GM23338 (cell line): ENCODE measurements around the gene C10orf71.

ENCODE experiments used
- EZH2 ChIP-seq: fragments of 200-600 bp; sonication (generic); IDR thresholded peaks from one replicate; pipeline ENCODE4 v1.8.0; 2017; ENCODE audit warnings: antibody characterized with exemption, mild to moderate bottlenecking, low read depth; ENCODE audit not compliant: unreplicated experiment
- EZH2phosphoT487 ChIP-seq: fragments of 200-600 bp; sonication (generic); IDR thresholded peaks from one replicate; pipeline ENCODE4 v1.8.1; 2018; ENCODE audit warnings: antibody characterized with exemption; ENCODE audit not compliant: unreplicated experiment
- POLR2AphosphoS5 ChIP-seq: IDR thresholded peaks from 2 replicates; pipeline ENCODE4 v1.6.1; 2016; ENCODE audit warnings: antibody characterized with exemption, low read depth
- REST ChIP-seq: IDR thresholded peaks from one replicate; pipeline ENCODE4 v1.6.1; 2018; ENCODE audit warnings: antibody characterized with exemption; ENCODE audit not compliant: unreplicated experiment
- TF ChIP-seq, protein P1 (sequence below), 2 experiments: fragments of 200-600 bp in 1 of 2; sonication (generic) in 1 of 2; conservative IDR thresholded peaks; 2 replicates each; pipeline versions ENCODE4 v1.5.1 to v1.6.1; 2016 to 2017; ENCODE audit warnings: antibody characterized with exemption in 2 of 2, low read depth in 2 of 2, mild to moderate bottlenecking in 2 of 2, moderate library complexity in 1 of 2

- TF ChIP-seq REST (no peak), POLR2AphosphoS5 (no peak), EZH2 (no peak), EZH2phosphoT487 (no peak)
- TF ChIP-seq, protein P1, sequence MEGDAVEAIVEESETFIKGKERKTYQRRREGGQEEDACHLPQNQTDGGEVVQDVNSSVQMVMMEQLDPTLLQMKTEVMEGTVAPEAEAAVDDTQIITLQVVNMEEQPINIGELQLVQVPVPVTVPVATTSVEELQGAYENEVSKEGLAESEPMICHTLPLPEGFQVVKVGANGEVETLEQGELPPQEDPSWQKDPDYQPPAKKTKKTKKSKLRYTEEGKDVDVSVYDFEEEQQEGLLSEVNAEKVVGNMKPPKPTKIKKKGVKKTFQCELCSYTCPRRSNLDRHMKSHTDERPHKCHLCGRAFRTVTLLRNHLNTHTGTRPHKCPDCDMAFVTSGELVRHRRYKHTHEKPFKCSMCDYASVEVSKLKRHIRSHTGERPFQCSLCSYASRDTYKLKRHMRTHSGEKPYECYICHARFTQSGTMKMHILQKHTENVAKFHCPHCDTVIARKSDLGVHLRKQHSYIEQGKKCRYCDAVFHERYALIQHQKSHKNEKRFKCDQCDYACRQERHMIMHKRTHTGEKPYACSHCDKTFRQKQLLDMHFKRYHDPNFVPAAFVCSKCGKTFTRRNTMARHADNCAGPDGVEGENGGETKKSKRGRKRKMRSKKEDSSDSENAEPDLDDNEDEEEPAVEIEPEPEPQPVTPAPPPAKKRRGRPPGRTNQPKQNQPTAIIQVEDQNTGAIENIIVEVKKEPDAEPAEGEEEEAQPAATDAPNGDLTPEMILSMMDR (conservative IDR thresholded peaks at IDR 0.05; ENCODE audit: low read depth in 2 of 2) = no peak
Measured at GRCh38 chr10:49274886-49275285, 24.1 kb upstream of the C10orf71 start.
